CD4-positive, alpha-beta T cell treated with Interleukin-12 subunit alpha and Interleukin-12 subunit beta, for 1 hour (primary cell): ENCODE data around the gene CASP7.
"Not testable (repeated sequence)": the region's sequence is repeated elsewhere in the genome, so short reads cannot be mapped to it uniquely, and the experiment has no call there.

ENCODE experiments used
- DNase-seq: peaks from one replicate; pipeline ENCODE4 v3.0.0-alpha.2; 2020

CASP7 gene

DNA sequence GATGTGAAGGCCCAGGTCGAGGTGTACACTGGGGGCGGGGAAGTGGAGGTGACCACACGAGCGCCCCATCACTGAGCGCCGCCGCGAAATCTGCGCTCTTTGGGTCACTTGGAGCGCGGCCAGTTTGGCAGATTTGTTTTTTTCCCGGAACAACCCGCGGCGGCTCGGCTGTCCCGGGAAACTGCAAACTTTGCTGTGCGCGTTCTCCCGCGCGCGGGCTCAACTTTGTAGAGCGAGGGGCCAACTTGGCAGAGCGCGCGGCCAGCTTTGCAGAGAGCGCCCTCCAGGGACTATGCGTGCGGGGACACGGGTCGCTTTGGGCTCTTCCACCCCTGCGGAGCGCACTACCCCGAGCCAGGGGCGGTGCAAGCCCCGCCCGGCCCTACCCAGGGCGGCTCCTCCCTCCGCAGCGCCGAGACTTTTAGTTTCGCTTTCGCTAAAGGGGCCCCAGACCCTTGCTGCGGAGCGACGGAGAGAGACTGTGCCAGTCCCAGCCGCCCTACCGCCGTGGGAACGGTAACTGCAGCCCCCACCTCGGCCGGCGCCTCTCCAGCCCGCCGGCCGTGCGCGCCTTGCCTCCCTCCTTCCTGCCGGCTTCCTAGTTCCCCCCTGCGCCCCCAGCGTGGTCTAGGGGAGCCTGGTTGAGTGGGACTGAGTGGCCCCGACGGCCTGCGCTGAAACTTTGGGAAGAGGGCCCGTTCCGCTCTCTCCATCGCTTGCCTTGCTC, at the start of gene CASP7:
Gene CASP7, plus strand, starts transcription at position 450 of the 727 bp plus-strand sequence. CDS start 17,582 bp downstream, outside the sequence.
- peak; percentile 85 for DNase-seq

DNA sequence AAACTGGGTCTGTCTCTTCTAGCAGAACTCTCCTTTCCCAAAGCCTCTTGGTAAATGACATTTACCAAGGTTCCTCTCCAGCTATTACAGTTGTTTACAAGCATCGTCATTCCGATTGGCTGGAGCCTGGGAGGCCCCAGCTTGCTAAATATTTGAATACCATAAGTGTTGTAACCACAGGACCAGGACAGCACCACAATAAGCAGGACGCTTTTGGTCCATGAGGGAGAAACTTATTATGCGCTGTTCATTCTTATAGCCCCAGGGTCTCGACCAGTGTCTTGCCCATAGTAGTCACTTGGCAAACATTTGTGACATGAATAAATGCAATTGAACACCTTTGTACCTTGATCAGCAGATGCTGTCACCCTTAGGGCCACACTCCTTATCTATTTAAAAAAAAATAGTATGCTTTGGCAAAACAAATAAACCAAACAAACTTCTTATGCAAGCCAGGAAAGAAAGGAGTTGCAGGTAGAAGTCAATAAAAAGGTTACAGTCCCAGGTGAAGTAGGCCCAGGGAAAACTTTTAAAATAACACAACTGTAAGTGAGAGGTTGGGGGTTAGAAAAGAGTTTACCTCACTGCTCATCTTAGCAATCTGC, 48.7 kb upstream of the CASP7 start:
- no peak for DNase-seq

GRCh38 chr10:113631684-113632367, 47.9 kb upstream of the CASP7 start:
- no peak for DNase-seq

GRCh38 chr10:113639966-113640365, 39.7 kb upstream of the CASP7 start:
- no peak for DNase-seq

DNA sequence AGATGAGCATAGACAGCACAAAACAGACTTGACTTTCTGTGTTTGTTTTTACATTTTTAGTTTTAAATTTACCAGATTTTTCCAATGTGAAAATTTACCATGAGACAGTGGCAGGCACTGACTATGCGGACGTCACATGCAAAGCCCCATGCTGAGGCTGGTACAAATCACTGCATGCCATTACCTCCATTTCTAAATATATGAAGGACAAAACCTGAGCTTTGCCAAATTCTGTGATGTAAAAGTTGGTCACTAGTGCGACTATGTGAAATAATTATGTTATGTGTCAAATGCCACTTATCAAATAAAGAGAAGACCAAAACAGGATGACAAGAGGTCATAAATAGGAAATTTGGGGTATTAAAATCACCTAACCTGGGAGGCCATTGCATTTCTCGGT, 38.0 kb upstream of the CASP7 start:
- DNase-seq: no peak

DNA sequence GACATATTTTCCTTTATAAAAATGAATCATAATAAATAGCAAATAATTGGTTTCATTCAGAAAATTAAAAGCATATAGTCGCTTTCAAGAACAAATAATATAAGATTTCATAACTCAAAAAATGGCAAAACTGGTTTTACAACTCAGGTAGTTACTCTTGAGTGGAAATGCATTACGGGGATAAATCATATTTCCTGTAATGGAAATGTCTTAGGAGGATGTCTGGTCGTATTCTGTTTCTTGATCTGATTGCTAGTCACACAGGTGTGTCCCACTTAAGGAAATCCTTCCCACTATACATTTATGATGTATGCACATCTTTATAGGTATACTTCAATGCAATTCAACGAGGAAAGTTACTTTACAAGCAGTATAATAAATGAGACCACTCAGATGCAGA, 36.5 kb upstream of the CASP7 start:
- DNase-seq: no peak

- DNase-seq: no peak
Observed at GRCh38 chr10:113644185-113645120, 35.3 kb upstream of the CASP7 start.

- no peak for DNase-seq
Observed at GRCh38 chr10:113646336-113647201, 33.1 kb upstream of the CASP7 start.

GRCh38 chr10:113647812-113648211, 31.9 kb upstream of the CASP7 start:
- no peak for DNase-seq

- no peak for DNase-seq
Observed at GRCh38 chr10:113648478-113648877, 31.2 kb upstream of the CASP7 start.

GRCh38 chr10:113650172-113650571, 29.5 kb upstream of the CASP7 start:
- no peak for DNase-seq

- DNase-seq: no peak
Observed at GRCh38 chr10:113651021-113651420, 28.7 kb upstream of the CASP7 start.

DNA sequence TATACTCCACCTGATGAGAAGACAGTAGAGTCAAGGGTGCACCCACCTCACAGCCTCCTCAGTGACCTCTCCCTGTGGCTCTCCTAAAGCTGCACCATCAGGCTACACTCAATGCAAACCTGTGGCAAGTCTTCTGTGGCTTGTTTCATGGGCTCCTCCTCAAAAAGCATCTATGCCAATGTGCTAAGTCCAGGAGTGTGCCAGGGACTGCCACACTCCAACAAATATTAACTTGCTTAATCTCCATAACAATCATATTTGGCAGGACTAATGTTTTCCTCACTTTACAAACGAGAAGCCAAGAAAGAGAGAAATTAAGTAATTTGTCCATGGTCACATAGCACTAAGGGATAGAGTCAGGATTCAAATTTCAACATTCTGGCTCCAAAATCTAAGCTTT, 27.8 kb upstream of the CASP7 start:
- DNase-seq: no peak

DNA sequence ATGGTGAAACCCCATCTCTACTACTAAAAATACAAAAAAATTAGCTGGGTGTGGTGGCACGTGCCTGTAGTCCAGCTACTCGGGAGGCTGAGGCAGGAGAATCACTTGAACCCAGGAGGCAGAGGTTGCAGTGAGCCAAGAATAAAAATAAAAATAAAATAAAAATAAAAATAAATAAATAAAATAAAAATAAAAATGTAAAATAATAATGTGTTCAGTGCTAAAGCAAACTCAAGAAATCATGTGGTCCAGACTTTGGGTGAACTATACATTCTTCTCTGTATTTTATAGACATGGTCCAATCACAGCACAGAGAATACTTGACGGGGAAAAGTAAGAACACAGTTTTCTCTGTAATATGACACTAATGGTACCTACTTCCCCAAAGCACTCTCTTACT, 27.3 kb upstream of the CASP7 start:
- not testable (repeated sequence) for DNase-seq

DNA sequence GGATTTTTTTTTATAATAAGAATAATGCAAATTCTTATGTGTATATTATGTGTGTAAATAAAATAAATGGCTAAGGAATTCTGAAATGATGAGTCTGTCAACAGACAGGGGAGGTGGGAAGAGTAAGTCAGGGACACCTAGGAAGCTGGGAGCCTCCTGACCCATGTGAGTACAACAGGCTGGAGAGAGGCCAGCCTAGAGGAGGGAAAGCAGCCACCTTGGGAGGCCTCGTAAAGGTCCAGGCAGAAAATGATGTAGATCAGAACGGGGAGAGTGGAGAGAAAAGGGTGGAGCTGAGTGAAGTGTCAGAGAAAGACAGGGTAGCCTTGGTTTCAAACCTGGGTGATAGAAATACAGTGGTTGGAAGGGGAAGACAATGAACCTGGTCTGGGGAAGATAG, 22.8 kb upstream of the CASP7 start:
- no peak for DNase-seq

- DNase-seq: no peak
Observed at GRCh38 chr10:113657544-113657943, 22.2 kb upstream of the CASP7 start.

DNA sequence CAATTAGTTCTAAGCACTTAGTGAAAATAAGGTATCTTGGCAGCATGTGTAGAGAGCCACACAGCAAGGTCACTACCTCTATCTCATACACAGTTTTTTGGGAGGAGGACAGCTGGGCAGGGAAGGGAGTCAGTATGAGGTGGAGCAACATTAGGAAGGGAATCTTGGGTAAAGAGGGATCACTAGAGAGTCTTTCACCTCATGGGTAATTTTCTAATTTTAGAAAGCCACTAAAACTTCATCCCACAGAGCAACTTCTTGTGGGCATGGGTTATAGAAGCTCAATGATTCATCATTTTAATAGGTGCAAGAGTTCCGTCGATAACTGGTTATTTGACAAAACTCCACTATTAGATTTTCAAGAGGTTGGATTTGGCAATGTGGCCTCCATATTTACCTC, 18.4 kb upstream of the CASP7 start:
- DNase-seq: no peak

- no peak for DNase-seq
Observed at GRCh38 chr10:113663142-113663541, 16.6 kb upstream of the CASP7 start.

- no peak for DNase-seq
Observed at GRCh38 chr10:113663908-113664307, 15.8 kb upstream of the CASP7 start, which contains the start of gene NRAP. Gene NRAP, minus strand, starts transcription at chr10:113664041. Its CDS starts 159 bp downstream, at chr10:113663882.

DNA sequence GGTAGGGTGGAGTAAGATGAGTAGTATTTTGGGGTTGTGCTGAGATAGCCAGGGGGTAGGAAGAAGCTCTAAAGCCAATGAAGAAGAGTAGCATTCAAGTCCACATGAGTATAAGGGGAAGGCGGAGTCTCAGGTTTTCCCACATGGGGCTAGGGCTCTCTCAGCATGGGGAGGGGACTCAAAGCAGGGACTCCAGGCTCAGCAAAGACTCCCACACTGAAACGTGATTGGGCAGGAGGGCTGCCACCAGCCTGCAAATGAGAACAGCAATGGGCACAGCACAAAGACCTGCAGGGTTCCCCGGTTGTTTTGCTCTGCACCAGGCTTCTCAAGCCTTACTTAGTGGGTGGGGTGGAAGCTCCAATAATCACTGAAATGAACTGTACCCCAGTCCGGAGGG, 14.4 kb upstream of the CASP7 start:
- no peak for DNase-seq

GRCh38 chr10:113665806-113666354, 13.8 kb upstream of the CASP7 start:
- DNase-seq: no peak
